Epithelial cell of prostate (primary cell): ENCODE data around the gene HMX3.

ENCODE experiments used
- DNase-seq: peaks from one replicate; pipeline ENCODE4 v3.0.0-alpha.2; 2011; ENCODE audit warnings: low read depth, low spot score
- H3K27ac ChIP-seq: fragments of 450-650 bp; 2 replicates; pipeline ENCODE4 v1.5.1; 2017; ENCODE audit warnings: mild to moderate bottlenecking

HMX3 gene

GRCh38 chr10:123135415-123136141 lies at the start of gene HMX3:
Gene HMX3 (plus strand): TSS chr10:123135970. CDS start chr10:123136051, 81 bp downstream.
- no peak within 1 kb of the TSS for H3K27ac ChIP-seq

DNA sequence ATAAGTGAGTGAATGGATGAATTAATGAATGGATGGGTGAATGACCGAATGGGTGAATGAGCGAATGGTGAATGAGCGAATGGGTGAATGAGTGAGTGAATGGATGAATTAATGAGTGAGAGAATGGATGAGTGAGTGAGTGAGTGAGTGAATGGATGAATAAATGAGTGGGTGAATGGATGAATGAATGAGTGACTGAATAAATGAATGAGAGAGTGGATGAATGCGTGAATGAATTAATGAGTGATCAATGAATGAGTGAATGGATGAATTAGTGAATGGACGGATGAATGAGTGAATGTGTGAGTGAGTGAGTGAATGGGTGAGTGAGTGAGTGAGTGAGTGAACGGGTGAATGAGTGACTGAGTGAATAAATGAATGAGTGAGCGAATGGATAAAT lies 49.5 kb upstream of the HMX3 start:
- no peak overlapping the region for H3K27ac ChIP-seq
- no peak for DNase-seq

More at GRCh38 chr10:123135415-123136141, at the start of gene HMX3:
- DNase-seq = no peak

GRCh38 chr10:123087348-123087747 lies 48.4 kb upstream of the HMX3 start:
- H3K27ac ChIP-seq = no peak overlapping the region
- no peak for DNase-seq

DNA sequence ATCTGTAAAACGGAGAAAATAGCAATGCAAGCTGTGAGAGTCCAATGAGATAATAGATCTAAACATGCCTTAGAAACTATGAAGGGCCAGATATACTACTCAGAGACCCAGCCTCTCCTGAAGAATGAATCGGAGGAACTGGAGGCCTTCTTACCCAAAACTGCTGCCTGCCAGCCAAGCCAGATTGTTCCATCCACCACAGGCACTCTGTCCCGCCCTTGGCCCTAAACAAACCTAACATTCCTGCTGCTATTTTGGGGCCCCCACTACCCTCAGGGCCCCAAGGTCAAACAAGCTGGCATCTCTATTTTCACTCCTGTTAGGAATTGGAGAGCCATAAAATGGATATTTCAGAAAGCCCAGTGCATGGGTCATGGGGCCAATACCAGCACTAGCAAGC lies 48.0 kb upstream of the HMX3 start:
- H3K27ac ChIP-seq = no peak overlapping the region
- no peak for DNase-seq

- no peak for DNase-seq
- H3K27ac ChIP-seq = no peak overlapping the region
Observed at GRCh38 chr10:123092635-123093414, 42.9 kb upstream of the HMX3 start.

DNA sequence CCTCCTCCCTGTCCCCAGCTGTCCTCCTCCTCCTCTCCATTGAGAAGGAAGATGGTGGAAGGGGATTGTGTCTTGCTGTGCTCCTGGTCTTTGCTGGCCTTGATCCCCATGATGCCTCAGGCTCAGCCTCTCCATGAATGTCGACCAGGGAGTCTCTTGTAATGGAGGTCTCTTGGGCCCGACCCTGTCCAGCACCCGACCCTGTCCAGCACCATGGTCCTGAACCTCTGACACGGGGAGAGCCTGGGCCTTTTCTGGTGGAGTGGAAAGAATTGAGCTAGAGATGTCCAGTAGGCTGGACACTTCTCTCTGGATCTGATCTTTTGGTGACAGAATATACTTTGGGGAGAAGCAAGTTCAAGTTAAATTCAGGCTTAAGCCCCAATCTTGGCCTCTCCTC lies 42.3 kb upstream of the HMX3 start:
- DNase-seq = no peak
- H3K27ac ChIP-seq = no peak overlapping the region

DNA sequence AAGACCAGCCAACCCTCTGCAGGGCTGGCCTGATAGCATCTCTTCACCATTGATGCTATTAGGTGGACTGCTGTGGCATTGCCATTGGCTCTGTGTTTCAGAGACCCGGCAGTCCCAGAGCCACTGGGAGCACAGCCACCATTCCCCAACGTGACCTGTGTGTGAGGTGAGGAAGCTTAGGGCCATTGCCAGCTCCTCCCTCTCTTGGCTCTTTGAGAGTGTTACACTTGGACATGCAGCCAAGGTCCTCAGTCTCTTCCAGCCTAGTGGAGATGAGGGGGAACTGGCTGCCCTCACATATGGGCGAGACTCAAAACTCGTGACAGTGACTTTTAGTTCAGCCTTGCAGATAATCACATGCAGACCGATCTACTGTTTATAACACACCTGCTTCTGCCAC lies 39.3 kb upstream of the HMX3 start:
- no peak for DNase-seq
- no peak overlapping the region for H3K27ac ChIP-seq

DNA sequence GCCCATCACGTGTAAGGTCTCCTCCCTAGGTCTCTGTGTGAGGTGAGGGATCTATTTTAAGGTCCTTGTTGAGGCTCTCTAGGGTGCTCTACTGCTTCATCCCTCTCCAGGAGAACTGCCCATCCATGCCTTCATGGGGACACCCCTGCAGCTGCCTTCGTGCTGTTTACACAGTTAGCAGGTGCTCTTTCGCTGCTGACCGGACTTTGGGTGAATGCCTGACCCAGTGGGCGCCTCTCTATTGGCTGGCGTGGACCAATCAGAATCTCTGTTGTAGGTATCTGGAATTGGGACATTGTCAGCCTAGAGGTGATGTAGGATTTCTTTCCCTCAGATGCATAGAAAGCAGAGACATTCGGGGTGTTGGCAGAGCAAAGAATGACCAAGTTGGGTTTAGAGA lies 38.7 kb upstream of the HMX3 start:
- H3K27ac ChIP-seq = no peak overlapping the region
- DNase-seq = no peak

DNA sequence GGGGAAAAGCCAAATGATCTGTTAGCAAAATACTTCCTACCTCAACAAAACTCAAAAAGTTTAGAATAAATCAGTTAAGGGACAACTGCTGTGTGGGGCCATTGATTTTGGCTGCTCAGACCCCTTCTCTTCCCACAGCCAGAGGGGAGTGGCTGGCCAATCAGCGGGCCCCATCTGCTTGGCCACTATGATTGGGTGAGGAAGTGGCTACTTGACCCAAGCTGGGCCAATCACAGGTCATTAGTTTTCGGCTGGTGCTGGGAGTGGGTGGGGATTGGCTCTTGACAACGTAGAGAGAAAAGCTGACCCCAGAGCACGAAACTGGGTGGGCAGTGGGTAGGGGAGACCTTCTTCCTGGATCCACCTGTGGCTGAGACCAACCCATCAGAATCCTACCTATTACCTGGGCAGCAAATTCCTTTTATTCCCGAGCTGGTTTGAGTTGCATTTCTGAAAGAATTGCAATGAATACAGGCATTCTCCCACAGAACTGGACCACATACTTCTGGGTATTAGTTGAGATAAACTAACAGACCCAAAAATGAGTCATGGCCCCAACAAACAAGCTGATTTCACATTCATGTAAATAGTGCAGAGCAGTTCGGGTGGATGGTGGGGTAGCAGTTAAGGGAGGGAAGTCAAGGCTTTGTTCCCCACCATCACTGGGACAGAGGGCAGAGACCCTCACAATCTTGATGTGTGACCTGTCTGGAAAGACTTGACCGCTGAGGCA lies 35.6 kb upstream of the HMX3 start:
- DNase-seq = no peak
- no peak overlapping the region for H3K27ac ChIP-seq

DNA sequence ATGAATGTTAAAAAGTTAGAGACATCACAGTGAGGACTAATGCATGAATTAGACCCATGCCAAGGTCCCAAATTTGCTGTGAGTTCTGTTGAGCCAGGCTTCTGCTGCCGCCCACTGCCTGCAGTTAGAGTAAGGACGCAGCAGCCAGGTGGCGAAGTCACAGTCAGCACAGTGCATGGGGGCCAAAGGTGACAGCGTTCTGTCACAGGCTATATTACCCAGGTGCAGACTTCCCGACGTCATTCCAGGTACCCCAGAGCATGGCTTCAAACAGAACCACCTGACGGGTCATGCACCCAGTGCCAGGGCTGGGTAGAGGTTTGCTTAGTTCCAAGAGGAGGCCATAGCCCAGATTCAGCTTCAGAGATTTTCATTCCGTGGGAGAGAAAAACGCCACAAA lies 33.9 kb upstream of the HMX3 start:
- no peak overlapping the region for H3K27ac ChIP-seq
- DNase-seq = no peak

DNA sequence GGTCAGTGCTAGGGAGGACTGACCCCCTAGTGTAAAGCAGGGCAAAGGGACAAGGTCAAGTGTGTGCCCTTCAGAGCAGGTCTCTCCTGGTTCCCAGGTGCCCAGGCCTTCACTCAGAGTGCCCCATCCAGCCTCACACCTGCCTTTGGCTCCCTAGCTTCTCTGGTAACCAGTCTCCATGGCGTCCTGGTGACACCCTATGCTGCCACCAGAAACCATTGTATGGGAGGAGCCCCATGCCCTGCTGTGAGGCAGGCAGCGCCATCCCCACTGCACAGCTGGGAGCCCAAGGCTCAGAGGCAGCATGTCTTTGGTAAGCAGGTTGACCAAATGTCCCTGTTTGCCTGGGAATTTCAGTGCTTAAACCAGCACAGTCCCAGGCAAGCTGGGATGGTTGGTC lies 33.1 kb upstream of the HMX3 start:
- no peak overlapping the region for H3K27ac ChIP-seq
- no peak for DNase-seq

DNA sequence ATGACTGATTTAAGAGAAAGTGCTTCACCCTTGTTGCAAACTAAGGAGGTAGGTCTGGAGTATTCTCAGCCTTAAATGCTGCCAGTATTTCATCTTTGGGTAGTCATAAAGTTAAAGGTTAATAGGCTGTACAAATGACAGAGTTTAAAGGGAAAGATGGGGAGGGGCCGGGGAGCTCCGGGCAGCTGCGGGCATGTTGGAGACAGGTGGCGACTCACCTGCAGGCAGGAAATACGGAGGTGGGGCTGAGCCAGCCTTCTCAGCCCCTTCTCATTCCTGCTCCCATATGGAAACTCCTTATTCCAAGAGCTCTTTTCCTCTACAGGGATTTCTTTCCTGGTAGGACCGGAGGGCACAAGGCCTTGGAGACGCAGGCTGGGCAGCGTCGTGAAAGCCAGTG lies 31.8 kb upstream of the HMX3 start:
- no peak for DNase-seq
- peak overlapping the region; percentile 4 for H3K27ac ChIP-seq

- H3K27ac ChIP-seq = no peak overlapping the region
- no peak for DNase-seq
Observed at GRCh38 chr10:123109466-123109865, 26.3 kb upstream of the HMX3 start.

DNA sequence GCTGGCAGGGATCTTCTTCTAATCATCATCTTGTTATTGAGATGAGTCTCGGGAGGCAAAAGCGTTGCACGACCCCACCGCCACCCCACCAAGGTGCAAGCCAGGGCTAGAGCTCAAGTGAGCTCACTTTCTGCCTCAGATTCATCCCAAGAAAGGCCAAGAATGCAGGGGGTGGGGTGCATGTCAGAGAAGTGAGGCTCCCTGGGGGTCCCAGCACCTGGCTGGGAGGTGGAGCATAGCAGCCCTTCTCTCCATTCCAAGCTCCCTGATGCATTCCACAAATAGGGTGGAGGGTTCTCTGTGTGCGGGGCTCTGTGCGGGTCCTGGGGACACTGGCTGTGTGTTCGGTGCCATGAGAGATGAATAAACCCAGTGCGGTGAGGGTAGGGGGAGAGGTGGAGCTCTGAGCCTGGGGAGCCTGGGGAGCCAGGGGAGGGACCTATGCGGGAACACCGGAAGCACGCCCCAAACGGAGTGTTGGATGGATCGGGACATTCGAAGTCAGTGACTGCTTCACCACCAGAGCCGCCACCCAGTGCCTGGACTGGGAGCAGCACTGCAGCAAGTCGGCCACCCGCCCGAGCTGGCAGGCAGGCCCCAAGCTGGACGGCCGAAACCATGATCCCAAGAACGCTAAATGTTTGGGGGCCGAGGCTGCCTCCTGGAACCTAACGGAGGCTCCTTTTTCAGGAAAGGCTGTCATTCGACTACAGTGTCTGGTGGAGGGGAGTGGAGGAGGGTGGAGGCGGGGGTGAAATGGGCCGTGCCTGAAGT lies 17.9 kb upstream of the HMX3 start:
- no peak for DNase-seq
- H3K27ac ChIP-seq = no peak overlapping the region

DNA sequence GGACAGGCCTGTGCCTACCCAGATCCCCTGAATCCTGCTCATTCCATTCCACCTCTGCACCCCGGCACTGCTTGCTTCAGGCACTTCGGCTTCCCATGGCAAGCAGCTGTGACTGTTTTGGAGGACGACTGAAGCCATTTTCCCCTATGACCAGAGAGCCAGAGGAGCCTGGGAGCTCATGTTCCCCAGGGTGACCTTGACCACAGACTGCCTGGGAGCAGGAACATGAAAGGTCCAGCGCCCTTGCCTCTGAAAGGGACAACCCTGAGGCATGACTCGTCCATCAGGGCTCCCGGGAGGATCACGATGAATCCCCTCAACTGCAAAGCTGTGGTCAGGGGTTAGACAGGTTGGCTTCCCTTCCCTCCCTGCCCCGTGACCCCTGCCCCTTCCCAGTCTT lies 16.7 kb upstream of the HMX3 start:
- no peak for DNase-seq
- H3K27ac ChIP-seq = no peak overlapping the region

- H3K27ac ChIP-seq = no peak overlapping the region
- no peak for DNase-seq
Observed at GRCh38 chr10:123126246-123126645, 9.5 kb upstream of the HMX3 start.

- H3K27ac ChIP-seq = peak overlapping the region; percentile 59
- no peak for DNase-seq
Observed at GRCh38 chr10:123129618-123130271, 6.0 kb upstream of the HMX3 start.

DNA sequence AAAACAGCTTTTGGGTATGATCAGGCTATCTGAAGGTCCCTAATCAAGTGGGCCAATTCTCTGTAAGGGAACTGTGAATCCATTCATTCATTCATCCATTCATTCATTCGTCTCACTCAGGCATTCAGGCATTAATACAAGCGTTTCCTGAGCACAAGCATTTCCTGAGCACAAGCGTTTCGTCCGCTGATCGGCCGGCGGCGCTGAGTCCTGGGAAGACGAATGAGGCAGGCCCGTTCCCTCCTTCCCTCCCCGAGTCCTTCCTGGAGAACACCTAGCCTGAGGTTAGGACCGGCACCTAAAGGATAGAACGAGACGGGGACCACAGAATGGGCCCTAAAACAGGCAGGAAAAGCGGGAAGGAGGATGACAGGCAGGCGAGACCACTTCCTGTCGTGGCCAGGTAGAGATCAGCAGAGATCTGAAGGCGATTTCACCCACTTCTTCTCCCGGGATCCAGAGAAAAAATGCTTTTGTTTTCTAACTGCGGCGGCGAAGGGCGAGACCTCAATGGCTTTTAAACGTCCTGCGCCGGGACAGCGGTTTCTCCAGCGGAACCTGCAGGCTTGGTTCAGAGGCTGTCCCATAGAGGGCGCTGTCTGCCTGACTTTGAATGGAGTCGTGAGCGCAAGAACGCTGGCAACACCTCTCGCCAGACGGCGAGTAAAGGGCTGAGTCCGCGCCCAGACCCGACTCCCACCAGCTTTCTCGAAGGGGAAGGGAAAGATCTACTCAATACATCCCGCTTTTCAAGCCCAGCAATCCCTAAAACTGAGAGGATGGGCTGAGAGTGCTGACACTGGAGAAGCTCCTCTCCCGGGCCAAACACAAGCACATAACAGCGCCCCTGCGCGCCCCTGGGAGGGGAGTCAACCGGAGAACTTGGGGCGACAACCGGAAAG lies 2.9 kb upstream of the HMX3 start:
- DNase-seq = no peak
- H3K27ac ChIP-seq = no peak overlapping the region
